Transverse colon (tissue), 3 donors: ENCODE results near the gene TENT4B.

Experiments used
- EP300 ChIP-seq: sonication (generic); formaldehyde crosslinking; IDR thresholded peaks from one replicate; pipeline ENCODE4 v1.6.1; 2017; ENCODE audit warnings: antibody characterized with exemption, low read depth
- POLR2A ChIP-seq: fragments of 450-650 bp; IDR thresholded peaks from one replicate; pipeline ENCODE4 v1.6.1; 2016; ENCODE audit warnings: antibody characterized with exemption, mild to moderate bottlenecking, moderate library complexity
- TF ChIP-seq, protein P1 (sequence below), 5 experiments: fragments of 200-600 bp in 3 of 5; fragments of 450-650 bp in 2 of 5; sonication (generic) in 3 of 5; IDR thresholded peaks; 1 replicate in 2 of 5; 2 replicates in 3 of 5; pipeline ENCODE4 v1.5.1; 2016 to 2017; ENCODE audit warnings: antibody characterized with exemption in 5 of 5, inconsistent platforms in 3 of 5, mild to moderate bottlenecking in 2 of 5, moderate library complexity in 1 of 5

- TF ChIP-seq, protein P1, sequence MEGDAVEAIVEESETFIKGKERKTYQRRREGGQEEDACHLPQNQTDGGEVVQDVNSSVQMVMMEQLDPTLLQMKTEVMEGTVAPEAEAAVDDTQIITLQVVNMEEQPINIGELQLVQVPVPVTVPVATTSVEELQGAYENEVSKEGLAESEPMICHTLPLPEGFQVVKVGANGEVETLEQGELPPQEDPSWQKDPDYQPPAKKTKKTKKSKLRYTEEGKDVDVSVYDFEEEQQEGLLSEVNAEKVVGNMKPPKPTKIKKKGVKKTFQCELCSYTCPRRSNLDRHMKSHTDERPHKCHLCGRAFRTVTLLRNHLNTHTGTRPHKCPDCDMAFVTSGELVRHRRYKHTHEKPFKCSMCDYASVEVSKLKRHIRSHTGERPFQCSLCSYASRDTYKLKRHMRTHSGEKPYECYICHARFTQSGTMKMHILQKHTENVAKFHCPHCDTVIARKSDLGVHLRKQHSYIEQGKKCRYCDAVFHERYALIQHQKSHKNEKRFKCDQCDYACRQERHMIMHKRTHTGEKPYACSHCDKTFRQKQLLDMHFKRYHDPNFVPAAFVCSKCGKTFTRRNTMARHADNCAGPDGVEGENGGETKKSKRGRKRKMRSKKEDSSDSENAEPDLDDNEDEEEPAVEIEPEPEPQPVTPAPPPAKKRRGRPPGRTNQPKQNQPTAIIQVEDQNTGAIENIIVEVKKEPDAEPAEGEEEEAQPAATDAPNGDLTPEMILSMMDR (IDR thresholded peaks at IDR 0.05), result no peak
- TF ChIP-seq EP300 (no peak), POLR2A (no peak)
Observed at GRCh38 chr16:50121278-50121677, 31.8 kb upstream of the TENT4B start.
